ENCODE measurements around the gene DGCR2. TPM values are rescaled to one million over a fixed set of nuclear protein-coding genes. Genes with fewer than 3 reads are reported as not detected.

DGCR2 gene
- total and polyA plus RNA-seq, 2 experiments from 2014 or later = 18.5 to 83.0 TPM

DNA sequence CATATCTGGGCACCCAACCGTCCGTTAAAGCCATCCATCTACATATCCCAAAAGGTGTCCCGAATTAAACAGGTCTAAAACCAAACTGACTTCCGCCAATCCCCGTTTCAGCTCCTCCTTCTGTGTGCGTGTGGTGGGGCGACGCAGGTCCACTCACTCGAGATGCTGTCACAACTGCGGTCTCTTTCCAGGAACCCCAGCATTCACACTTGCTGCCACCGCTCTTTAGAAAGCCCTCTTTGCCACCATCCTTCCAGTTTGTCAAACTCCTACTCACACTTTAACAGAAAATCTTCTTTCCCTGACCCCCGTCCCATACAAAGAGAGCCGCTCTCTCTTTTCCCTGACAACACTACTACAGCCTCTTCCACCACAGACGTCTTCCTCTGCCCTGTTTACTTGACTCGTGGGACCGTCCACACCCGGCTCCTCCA lies 21.8 kb upstream of the DGCR2 start:
- Mint-ChIP-seq H3K27ac (peak overlapping the region; percentile 79), H3K27me3 (ENCODE audit: insufficient read depth, low read depth, poor library complexity) (peaks cover 39% of the 10 kb centered on the region), H3K4me1 (peaks cover 19% of the 10 kb centered on the region), H3K4me3 (peak overlapping the region; percentile 94), H3K36me3 (ENCODE audit: low read depth) (peaks cover 32% of the 10 kb centered on the region), H3K9me3 (no peaks in the 10 kb centered on the region)
- 0 out of 2 replicates have a peak, but pooled peaks cover 6% of the 10 kb centered on the region for H3F3A ChIP-seq (replicated peaks; ENCODE audit: low read depth)
- peak overlapping the region; percentile 99 for H3K4me2 ChIP-seq
- ATAC-seq (no peak), DNase-seq (ENCODE audit: low spot score) (no peak)
- H3K27ac ChIP-seq (ENCODE audit: low read depth) = no peak overlapping the region
- peaks cover 4% of the 10 kb centered on the region; the same call in 1 of the 2 replicates for H3K4me1 ChIP-seq (ENCODE audit: insufficient read depth)
- H4K20me1 ChIP-seq (replicated peaks; ENCODE audit: insufficient read depth) = no peaks in the 10 kb centered on the region
- H3K36me3 ChIP-seq (ENCODE audit: insufficient read depth) = peaks cover 6% of the 10 kb centered on the region
- H3K9me2 ChIP-seq (ENCODE audit: insufficient read depth) = no peaks in the 10 kb centered on the region
- peak overlapping the region; percentile 81 for H2AFZ ChIP-seq
- peak overlapping the region; percentile 98 for H3K4me3 ChIP-seq
- TF ChIP-seq NANOG (IDR thresholded peaks at IDR 0.05; ENCODE audit: borderline replicate concordance) (no peak), STAT1 (IDR thresholded peaks at IDR 0.05; ENCODE audit: unreplicated experiment) (no peak), EZH2phosphoT487 (IDR thresholded peaks at IDR 0.05; ENCODE audit: unreplicated experiment) (no peak), JUNB (IDR thresholded peaks at IDR 0.05; ENCODE audit: unreplicated experiment) (no peak), POLR2AphosphoS5 (IDR thresholded peaks at IDR 0.05; ENCODE audit: low read depth) (no peak)
- TF ChIP-seq, protein P1, sequence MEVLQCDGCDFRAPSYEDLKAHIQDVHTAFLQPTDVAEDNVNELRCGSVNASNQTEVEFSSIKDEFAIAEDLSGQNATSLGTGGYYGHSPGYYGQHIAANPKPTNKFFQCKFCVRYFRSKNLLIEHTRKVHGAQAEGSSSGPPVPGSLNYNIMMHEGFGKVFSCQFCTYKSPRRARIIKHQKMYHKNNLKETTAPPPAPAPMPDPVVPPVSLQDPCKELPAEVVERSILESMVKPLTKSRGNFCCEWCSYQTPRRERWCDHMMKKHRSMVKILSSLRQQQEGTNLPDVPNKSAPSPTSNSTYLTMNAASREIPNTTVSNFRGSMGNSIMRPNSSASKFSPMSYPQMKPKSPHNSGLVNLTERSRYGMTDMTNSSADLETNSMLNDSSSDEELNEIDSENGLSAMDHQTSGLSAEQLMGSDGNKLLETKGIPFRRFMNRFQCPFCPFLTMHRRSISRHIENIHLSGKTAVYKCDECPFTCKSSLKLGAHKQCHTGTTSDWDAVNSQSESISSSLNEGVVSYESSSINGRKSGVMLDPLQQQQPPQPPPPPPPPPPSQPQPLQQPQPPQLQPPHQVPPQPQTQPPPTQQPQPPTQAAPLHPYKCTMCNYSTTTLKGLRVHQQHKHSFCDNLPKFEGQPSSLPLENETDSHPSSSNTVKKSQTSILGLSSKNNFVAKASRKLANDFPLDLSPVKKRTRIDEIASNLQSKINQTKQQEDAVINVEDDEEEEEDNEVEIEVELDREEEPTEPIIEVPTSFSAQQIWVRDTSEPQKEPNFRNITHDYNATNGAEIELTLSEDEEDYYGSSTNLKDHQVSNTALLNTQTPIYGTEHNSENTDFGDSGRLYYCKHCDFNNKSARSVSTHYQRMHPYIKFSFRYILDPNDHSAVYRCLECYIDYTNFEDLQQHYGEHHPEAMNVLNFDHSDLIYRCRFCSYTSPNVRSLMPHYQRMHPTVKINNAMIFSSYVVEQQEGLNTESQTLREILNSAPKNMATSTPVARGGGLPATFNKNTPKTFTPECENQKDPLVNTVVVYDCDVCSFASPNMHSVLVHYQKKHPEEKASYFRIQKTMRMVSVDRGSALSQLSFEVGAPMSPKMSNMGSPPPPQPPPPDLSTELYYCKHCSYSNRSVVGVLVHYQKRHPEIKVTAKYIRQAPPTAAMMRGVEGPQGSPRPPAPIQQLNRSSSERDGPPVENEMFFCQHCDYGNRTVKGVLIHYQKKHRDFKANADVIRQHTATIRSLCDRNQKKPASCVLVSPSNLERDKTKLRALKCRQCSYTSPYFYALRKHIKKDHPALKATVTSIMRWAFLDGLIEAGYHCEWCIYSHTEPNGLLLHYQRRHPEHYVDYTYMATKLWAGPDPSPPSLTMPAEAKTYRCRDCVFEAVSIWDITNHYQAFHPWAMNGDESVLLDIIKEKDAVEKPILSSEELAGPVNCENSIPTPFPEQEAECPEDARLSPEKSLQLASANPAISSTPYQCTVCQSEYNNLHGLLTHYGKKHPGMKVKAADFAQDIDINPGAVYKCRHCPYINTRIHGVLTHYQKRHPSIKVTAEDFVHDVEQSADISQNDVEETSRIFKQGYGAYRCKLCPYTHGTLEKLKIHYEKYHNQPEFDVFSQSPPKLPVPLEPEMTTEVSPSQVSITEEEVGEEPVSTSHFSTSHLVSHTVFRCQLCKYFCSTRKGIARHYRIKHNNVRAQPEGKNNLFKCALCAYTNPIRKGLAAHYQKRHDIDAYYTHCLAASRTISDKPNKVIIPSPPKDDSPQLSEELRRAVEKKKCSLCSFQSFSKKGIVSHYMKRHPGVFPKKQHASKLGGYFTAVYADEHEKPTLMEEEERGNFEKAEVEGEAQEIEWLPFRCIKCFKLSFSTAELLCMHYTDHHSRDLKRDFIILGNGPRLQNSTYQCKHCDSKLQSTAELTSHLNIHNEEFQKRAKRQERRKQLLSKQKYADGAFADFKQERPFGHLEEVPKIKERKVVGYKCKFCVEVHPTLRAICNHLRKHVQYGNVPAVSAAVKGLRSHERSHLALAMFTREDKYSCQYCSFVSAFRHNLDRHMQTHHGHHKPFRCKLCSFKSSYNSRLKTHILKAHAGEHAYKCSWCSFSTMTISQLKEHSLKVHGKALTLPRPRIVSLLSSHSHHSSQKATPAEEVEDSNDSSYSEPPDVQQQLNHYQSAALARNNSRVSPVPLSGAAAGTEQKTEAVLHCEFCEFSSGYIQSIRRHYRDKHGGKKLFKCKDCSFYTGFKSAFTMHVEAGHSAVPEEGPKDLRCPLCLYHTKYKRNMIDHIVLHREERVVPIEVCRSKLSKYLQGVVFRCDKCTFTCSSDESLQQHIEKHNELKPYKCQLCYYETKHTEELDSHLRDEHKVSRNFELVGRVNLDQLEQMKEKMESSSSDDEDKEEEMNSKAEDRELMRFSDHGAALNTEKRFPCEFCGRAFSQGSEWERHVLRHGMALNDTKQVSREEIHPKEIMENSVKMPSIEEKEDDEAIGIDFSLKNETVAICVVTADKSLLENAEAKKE (CRISPR knock-in tag; IDR thresholded peaks at IDR 0.05) = no peak
- H3K27me3 ChIP-seq (ENCODE audit: insufficient read depth) = peaks cover 41% of the 10 kb centered on the region
- H3K79me2 ChIP-seq (replicated peaks; ENCODE audit: insufficient read depth) = peaks cover 12% of the 10 kb centered on the region

DNA sequence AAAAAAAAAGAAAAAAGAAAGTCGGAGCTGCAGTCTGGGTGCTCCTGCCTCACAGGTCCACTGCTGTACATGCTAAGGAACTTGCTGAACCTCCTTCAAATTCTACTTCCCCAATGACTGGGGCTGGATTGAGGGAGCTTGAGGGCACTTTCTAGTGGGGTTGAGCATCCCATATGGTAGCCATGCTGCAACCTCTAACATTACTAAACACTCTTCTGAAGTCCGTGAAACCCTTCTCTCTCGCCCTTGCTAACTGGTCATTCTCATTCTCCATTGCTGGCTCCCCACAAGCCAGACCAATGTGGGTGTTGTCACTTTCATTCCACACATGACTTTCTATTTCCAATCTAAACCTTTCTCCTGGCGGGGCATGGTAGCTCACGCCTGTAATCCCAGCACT lies 21.0 kb upstream of the DGCR2 start:
- Mint-ChIP-seq H3K4me1 (peaks cover 19% of the 10 kb centered on the region), H3K9me3 (no peaks in the 10 kb centered on the region), H3K27ac (no peak overlapping the region), H3K4me3 (peak overlapping the region; percentile 94), H3K27me3 (ENCODE audit: insufficient read depth, low read depth, poor library complexity) (peaks cover 31% of the 10 kb centered on the region), H3K36me3 (ENCODE audit: low read depth) (peaks cover 32% of the 10 kb centered on the region)
- Histone ChIP-seq H2AFZ (no peak overlapping the region), H3K4me2 (peak overlapping the region; percentile 99), H3K27ac (ENCODE audit: low read depth) (no peak overlapping the region), H3K36me3 (ENCODE audit: insufficient read depth) (peaks cover 6% of the 10 kb centered on the region), H3K79me2 (replicated peaks; ENCODE audit: insufficient read depth) (peaks cover 12% of the 10 kb centered on the region), H3K9me2 (ENCODE audit: insufficient read depth) (no peaks in the 10 kb centered on the region), H3K27me3 (ENCODE audit: insufficient read depth) (peaks cover 34% of the 10 kb centered on the region), H4K20me1 (replicated peaks; ENCODE audit: insufficient read depth) (no peaks in the 10 kb centered on the region), H3K4me1 (ENCODE audit: insufficient read depth) (peaks cover 4% of the 10 kb centered on the region; the same call in 1 of the 2 replicates), H3K4me3 (peak overlapping the region; percentile 98; the same call in 1 of the 2 replicates), H3F3A (replicated peaks; ENCODE audit: low read depth) (0 out of 2 replicates have a peak, but pooled peaks cover 4% of the 10 kb centered on the region)
- DNase-seq (ENCODE audit: low spot score) (no peak), ATAC-seq (no peak)
- TF ChIP-seq, protein P2, sequence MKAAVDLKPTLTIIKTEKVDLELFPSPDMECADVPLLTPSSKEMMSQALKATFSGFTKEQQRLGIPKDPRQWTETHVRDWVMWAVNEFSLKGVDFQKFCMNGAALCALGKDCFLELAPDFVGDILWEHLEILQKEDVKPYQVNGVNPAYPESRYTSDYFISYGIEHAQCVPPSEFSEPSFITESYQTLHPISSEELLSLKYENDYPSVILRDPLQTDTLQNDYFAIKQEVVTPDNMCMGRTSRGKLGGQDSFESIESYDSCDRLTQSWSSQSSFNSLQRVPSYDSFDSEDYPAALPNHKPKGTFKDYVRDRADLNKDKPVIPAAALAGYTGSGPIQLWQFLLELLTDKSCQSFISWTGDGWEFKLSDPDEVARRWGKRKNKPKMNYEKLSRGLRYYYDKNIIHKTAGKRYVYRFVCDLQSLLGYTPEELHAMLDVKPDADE (IDR thresholded peaks at IDR 0.05) = no peak
- TF ChIP-seq EZH2phosphoT487 (IDR thresholded peaks at IDR 0.05; ENCODE audit: unreplicated experiment) (no peak), CREB1 (CRISPR knock-in tag; IDR thresholded peaks at IDR 0.05; ENCODE audit: low read depth) (no peak), EZH2 (IDR thresholded peaks at IDR 0.05; ENCODE audit: low read depth, unreplicated experiment) (no peak), JUNB (IDR thresholded peaks at IDR 0.05; ENCODE audit: unreplicated experiment) (no peak)
- TF ChIP-seq, protein P3, sequence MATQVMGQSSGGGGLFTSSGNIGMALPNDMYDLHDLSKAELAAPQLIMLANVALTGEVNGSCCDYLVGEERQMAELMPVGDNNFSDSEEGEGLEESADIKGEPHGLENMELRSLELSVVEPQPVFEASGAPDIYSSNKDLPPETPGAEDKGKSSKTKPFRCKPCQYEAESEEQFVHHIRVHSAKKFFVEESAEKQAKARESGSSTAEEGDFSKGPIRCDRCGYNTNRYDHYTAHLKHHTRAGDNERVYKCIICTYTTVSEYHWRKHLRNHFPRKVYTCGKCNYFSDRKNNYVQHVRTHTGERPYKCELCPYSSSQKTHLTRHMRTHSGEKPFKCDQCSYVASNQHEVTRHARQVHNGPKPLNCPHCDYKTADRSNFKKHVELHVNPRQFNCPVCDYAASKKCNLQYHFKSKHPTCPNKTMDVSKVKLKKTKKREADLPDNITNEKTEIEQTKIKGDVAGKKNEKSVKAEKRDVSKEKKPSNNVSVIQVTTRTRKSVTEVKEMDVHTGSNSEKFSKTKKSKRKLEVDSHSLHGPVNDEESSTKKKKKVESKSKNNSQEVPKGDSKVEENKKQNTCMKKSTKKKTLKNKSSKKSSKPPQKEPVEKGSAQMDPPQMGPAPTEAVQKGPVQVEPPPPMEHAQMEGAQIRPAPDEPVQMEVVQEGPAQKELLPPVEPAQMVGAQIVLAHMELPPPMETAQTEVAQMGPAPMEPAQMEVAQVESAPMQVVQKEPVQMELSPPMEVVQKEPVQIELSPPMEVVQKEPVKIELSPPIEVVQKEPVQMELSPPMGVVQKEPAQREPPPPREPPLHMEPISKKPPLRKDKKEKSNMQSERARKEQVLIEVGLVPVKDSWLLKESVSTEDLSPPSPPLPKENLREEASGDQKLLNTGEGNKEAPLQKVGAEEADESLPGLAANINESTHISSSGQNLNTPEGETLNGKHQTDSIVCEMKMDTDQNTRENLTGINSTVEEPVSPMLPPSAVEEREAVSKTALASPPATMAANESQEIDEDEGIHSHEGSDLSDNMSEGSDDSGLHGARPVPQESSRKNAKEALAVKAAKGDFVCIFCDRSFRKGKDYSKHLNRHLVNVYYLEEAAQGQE (IDR thresholded peaks at IDR 0.05; ENCODE audit: unreplicated experiment) = no peak

Measured in GM23338 (cell line).